ENCODE data around the gene RFX7. TPM values are rescaled to one million over a fixed set of nuclear protein-coding genes. Genes with fewer than 3 reads are reported as not detected.

The RFX7 gene
- polyA plus RNA-seq, 2 of the 4 experiments (the other 2 are of a cell fraction) = 11.7 to 14.9 TPM

DNA sequence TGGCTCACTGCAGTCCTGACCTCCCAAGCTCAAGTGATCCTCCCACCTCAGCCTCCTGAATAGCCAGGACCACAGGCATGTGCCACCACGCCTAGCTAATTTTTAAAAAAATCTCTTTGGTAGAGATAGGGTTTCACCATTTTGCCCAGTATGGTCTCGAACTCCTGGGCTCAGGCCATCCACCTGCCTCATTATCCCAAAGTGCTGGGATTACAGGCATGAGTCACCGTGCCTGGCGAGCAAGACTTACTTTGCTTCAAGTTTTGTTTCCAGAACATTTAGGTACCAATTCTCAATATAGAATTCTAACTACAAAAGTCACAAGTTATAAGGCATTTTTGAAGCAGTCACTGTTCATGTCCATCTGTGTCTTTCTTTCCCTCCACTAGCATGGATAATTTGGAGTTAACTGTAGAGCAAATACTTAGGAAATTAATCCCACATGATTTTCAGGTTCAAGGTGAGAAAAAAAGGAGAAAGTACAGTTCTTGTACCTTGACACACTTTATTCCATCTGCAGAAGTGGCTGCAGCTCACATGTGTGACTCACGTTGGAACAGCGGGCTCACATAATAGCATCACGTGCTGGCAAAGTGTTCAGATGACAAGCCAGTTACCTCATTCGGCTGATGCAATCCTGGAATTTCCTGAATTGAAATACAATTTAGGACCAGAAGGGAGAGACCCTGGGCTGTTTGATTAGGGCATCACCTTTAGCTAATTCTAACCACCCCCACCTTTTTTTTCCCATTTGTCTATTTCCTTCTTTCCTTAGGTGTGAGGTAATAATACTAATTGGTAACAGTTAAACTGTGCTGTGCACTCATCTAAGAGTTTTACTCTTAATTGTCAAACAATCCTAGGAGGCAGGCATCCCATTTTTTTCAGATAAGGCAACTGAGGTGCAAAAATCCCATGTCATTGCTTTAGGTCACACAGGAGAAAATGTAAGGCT is 203.3 kb downstream of the RFX7 start (continued):
- TF ChIP-seq BCL3 (IDR thresholded peaks at IDR 0.05) (no peak), FOXS1 (CRISPR knock-in tag; IDR thresholded peaks at IDR 0.05) (no peak), ATOH8 (CRISPR knock-in tag; IDR thresholded peaks at IDR 0.05; ENCODE audit: low read depth) (peak; percentile 12; the same call in 1 of the 2 replicates), MAX (IDR thresholded peaks at IDR 0.05) (peak; percentile 94), ZSCAN20 (CRISPR knock-in tag; IDR thresholded peaks at IDR 0.05) (no peak; the same call in none of the 2 replicates), SMC3 (IDR thresholded peaks at IDR 0.05) (no peak; the same call in 2 of the 3 replicates), RARB (CRISPR knock-in tag; IDR thresholded peaks at IDR 0.05) (no peak; the same call in 1 of the 2 replicates), NPAS2 (CRISPR knock-in tag; IDR thresholded peaks at IDR 0.05; ENCODE audit: borderline replicate concordance) (0 out of 2 replicates have a peak, but pooled peaks have one; percentile 35), MAFK (IDR thresholded peaks at IDR 0.05; ENCODE audit: partially characterized antibody) (no peak), HOXB5 (CRISPR knock-in tag; IDR thresholded peaks at IDR 0.05) (no peak; the same call in 1 of the 2 replicates), TP53 (CRISPR knock-in tag; IDR thresholded peaks at IDR 0.05) (no peak), USF2 (IDR thresholded peaks at IDR 0.05) (peak; percentile 96), BHLHE40 (IDR thresholded peaks at IDR 0.05; ENCODE audit: low read depth, low read length) (peak; percentile 98), ZFP36 (IDR thresholded peaks at IDR 0.05; ENCODE audit: borderline replicate concordance, partially characterized antibody) (no peak), HMGXB4 (CRISPR knock-in tag; IDR thresholded peaks at IDR 0.05; ENCODE audit: borderline replicate concordance) (no peak), EHF (CRISPR knock-in tag; IDR thresholded peaks at IDR 0.05) (no peak), HEYL (CRISPR knock-in tag; IDR thresholded peaks at IDR 0.05) (no peak), CTCF (IDR thresholded peaks at IDR 0.05) (no peak), MAZ (IDR thresholded peaks at IDR 0.05; ENCODE audit: borderline replicate concordance, low read depth, low read length) (no peak), RAD21 (conservative IDR thresholded peaks at IDR 0.05 in 1 of 2, IDR thresholded peaks at IDR 0.05 in 1 of 2) (peak in 1 of 2 experiments; percentile 22; a peak in 1 of 5 replicates), EP300 (IDR thresholded peaks at IDR 0.05) (peak in 1 of 2 experiments; percentile 66; a peak in 1 of 5 replicates), MYC (IDR thresholded peaks at IDR 0.05; ENCODE audit: borderline replicate concordance, low read length) (no peak), PBX3 (IDR thresholded peaks at IDR 0.05) (no peak), HOXB13 (CRISPR knock-in tag; IDR thresholded peaks at IDR 0.05; ENCODE audit: low read depth) (0 out of 2 replicates have a peak, but pooled peaks have one; percentile 37), HDAC2 (IDR thresholded peaks at IDR 0.05) (no peak), JUNB (IDR thresholded peaks at IDR 0.05) (peak; percentile 73), NR3C1 (IDR thresholded peaks at IDR 0.05) (no peak), CBX8 (IDR thresholded peaks at IDR 0.05) (no peak)

Data from A549 (cell line).